Ovary (tissue), 3 donors: ENCODE results near the gene STX18.

ENCODE experiments used
- CTCF ChIP-seq, 3 donors: fragments of 450-650 bp in 2 of 3; fragments of 200-600 bp in 1 of 3; IDR thresholded peaks; one replicate each; pipeline versions ENCODE4 v1.5.1 to v1.8.0; 2016 to 2022; ENCODE audit warnings: antibody characterized with exemption in 3 of 3, mild to moderate bottlenecking in 1 of 3
- EP300 ChIP-seq: sonication (generic); formaldehyde crosslinking; IDR thresholded peaks from one replicate; pipeline ENCODE4 v1.6.1; 2017; ENCODE audit warnings: antibody characterized with exemption
- POLR2A ChIP-seq: fragments of 450-650 bp; IDR thresholded peaks from one replicate; pipeline ENCODE4 v1.6.1; 2017; ENCODE audit warnings: antibody characterized with exemption, mild to moderate bottlenecking, moderate library complexity
- donor health status: DM: no; HTN: no; CAD: no.

- TF ChIP-seq CTCF (IDR thresholded peaks at IDR 0.05) (no peak), POLR2A (no peak), EP300 (no peak)
These were observed 122.0 kb downstream of the STX18 start for GRCh38 chr4:4419896-4420295.
